Activated gamma-delta T cell (primary cell): ENCODE results near the gene HS1BP3.

Experiments
- DNase-seq: peaks from one replicate; lab custom pipeline; 2025; lab: John Stamatoyannopoulos, UW

HS1BP3 gene

DNA sequence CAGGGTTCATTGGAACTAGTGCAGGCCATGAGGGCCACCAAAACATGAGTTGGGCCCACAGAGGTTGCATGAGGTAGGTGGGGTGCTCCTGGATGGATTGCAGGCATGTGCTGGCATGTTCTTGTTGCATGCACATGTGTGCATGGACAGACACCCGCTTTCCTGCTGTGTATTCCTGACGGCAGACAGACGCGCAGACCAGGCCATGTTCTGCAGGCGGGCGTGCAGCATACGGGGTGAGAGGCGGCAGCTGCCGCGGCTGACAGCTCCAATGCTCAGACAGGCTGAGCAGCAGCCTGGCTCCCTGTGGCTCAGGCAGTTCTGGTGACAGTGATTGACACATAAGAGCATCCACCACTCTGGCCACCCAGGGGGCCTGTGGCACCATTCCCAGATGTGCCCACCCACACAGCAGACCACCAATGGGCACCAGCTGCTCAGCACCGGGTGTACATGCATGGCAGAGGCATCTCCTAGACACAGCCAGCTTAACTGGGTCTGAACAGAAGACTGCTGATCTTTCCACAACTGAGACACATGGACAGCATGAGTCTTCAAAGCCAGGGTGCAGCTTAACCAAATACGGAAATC, 21.2 kb downstream of the HS1BP3 start:
- no peak for DNase-seq

- no peak for DNase-seq
These were observed 21.7 kb downstream of the HS1BP3 start for GRCh38 chr2:20629181-20629580.

DNA sequence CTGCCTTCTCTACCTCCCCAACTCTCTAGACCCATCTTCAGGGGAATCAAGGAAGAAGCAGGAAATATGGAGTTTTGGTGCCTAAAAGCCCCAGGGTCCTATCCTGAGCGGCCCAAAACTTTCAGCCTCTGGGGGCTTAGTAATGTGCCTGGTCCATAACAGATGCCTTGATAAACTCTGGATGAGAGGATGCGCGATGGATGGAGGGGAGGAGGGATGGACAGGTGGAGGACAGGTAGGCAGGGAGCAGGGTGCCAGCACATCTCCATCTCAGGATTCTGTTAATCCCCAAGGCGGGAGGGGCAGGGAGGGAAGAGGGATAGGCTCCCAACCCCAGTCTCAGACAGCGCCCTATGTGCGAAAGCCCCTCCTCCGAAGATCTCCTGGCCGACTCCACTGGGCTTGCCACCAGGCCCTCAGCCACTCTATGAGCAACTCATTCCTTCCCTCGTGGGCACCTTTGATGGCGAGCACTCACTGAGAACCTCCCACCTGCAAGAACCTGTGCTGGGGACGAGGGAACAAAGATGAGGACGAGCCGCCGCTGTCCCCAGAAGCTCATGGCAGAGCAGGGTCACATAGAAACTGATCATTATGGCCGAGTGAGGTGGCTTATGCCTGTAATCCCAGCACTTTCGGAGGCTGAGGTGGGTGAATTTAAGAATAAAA, 23.1 kb downstream of the HS1BP3 start:
- DNase-seq: no peak

GRCh38 chr2:20626698-20627513, 24.0 kb downstream of the HS1BP3 start:
- DNase-seq: no peak

- DNase-seq: no peak
These were observed 24.6 kb downstream of the HS1BP3 start for GRCh38 chr2:20626392-20626697.

GRCh38 chr2:20625491-20626391, 25.2 kb downstream of the HS1BP3 start:
- no peak for DNase-seq

- DNase-seq: no peak
These were observed 25.9 kb downstream of the HS1BP3 start for GRCh38 chr2:20624884-20625485.

GRCh38 chr2:20624156-20624883, 26.6 kb downstream of the HS1BP3 start:
- DNase-seq: no peak

- no peak for DNase-seq
These were observed 27.1 kb downstream of the HS1BP3 start for GRCh38 chr2:20623741-20624155.

DNA sequence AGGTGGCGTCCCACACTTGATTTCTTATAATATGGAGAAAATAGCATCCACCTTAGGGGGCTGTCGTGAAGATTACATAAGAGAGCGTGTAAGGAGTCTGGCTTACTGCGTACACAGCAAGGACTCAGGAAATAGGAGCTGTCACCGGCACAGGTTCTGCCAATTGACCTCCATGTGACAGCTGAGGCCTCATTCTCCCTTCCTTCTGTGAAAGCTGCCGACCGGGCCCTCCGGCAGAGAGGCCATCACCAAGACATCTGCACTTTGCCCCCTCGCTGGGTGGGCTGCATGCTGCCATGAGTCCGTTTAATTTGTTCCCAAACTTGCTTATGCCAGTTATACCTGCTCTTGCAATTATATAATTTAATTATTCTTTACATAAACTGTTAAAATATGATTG, 27.7 kb downstream of the HS1BP3 start:
- DNase-seq: no peak

GRCh38 chr2:20622731-20623130, 28.2 kb downstream of the HS1BP3 start:
- no peak for DNase-seq

DNA sequence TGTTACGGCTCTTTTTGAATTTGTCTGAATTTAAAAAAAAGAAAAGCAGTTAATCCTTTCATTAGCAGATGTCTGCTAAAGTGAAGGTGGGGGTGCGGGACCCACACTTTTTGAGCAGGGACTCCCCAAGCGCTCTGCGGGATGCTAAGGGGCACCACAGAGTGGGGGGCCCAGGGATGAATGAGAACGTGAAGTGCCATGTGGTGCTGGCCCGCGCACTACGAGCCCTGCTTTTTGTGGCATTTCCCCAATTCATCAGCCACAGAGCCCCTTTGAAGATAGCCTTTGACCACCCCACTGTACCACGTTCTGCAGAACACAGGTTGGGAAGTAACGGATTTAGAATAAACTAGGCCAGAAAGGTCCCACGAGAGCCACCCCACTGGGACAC, 28.6 kb downstream of the HS1BP3 start:
- DNase-seq: no peak

DNA sequence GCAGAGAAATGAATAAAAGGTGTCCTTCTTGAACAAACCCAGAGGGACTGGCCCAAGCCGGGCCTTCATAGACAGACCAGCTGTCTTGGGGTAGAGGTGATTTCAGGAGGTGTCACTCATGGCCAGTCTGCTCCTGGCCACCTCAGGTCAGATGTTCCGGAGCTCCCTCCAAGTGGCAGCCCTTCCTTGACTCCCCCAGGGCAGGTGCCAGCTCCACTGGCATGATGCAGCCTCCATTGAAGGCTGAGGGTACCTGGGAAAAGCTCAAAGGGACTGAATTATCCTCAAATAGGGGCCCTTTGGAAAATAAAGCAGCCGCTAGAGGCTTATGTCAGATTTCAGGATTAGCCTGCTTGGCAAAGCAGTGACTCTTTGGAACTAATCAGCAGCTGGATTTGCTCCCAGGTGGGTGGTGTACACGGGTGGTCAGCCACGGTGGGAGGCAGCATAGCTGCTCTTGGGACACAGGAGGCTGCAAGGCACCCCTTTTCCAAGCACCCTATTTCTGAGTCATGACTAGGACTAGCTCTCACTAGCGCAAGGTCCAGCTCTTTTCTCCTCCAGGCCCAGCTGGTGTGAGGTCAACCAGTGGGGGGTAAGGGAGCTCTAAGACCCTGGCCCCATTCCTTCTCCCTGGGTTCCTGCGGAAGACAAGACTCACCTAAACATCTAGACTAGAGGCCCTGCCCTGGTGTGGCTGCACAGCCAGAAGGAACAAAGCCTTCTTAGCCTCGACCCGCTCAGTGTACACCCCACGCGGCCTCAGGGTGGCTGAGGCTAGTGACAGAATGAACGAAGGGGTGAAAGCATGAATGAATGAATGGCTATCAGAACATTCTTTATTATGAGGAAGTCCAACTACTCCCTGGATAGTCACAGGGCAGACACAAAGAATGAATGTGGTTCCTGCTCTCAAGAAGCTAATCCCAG, 29.3 kb downstream of the HS1BP3 start:
- DNase-seq: no peak

- DNase-seq: no peak
These were observed 30.1 kb downstream of the HS1BP3 start for GRCh38 chr2:20620696-20621365.

- DNase-seq: no peak
These were observed 30.6 kb downstream of the HS1BP3 start for GRCh38 chr2:20620271-20620681.

DNA sequence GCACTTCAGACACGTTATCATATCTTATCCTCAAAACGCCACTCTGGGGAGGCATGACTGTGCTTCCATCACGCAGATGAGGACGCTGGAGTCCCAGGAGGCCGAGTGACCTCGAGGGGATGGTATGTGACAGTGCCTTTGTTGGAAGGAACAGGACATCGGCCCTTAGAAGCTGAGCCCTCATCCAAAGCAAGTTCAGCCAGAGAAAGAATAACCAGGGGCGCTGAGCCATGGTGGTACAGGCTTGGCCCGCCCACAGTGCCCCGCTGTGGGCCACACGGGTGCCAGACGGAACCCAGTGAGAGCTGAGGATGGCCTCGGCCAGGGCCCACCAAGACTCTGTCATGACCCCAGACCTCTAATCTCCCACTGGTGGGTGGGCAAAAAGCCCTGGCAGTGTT, 31.3 kb downstream of the HS1BP3 start:
- DNase-seq: no peak

GRCh38 chr2:20618886-20619521, 31.9 kb downstream of the HS1BP3 start:
- no peak for DNase-seq

DNA sequence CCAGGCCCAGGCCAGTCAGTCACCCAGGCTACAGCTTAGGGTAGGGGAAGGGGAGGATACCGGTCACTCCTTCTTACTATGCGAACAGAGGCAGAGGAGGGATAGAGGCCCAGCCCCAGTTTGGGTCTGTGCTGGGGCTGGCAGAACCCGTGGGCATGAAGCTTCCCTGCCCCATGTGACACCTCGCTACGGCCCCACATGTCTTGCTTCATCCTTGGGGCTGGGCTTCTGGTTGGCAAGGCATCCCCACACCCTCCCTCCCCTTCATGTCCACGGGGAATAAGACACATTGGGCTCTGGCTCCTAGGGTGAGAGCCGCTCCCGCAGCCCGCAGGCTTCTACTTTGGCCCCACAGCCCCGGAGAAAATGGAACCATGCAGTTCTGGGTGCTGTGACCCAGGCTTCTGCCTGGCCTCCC, 32.4 kb downstream of the HS1BP3 start:
- DNase-seq: no peak

DNA sequence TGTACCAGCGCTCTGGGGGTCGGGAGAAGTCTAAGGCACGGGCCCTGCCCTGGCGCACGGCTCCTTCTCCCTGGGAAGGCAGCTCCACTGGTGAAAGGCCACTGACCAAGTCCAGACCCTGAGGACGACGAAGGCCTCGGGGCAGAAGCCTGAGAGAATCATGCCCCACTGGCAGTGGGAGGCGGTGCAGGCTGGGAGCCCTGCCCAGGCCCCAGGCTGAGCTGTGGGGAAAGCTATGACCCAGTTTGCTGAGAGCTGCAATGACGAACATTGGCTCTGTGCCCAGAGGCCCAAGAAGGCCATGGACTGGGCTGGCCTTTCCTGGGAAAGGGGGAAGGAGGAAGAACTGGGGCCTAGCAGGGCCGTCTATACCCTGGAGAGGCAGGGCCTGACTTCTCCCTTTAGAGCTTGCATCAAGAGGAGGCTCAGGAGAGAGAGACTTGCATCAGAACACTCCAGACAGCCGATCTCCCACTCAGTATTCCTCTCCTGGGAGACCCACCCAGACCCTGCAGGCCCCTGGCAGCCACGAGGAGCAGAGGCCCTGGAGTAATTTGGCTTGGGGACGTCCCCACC, 32.9 kb downstream of the HS1BP3 start:
- no peak for DNase-seq
